Measurements from ENCODE around the gene LRRC4C.

DNA sequence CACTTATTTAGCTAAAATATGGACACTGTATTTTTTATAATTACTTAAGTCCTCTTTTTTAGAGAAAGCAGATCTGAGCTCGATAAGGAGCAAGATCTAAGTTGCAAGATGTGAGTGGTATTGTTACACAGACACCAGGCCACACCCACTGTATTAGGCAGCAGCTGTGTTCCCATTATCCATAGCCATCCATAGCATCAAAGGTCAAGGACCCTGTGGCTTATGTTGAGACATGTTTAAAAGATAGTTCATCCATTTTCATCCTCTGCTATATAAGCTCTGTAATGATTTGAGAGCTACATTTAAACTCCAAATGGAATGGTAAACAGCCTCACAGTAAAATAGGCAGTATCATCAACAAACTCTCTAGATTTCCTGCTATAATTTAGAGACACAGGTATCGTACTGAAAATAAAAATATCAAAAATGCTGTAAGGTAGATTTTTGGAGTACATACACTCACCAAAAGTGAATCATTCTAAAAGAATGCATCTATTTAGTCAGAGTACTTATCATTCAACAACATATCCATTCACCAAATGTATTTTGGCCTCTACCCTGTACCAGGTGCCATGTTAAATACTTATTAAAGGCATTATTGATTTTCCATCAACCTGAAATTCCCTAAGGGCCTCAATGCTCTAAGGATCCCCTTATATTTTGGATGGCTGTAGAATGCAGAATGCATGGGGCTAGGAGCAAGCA is 574.0 kb downstream of the LRRC4C start:
- TF ChIP-seq, protein P1, sequence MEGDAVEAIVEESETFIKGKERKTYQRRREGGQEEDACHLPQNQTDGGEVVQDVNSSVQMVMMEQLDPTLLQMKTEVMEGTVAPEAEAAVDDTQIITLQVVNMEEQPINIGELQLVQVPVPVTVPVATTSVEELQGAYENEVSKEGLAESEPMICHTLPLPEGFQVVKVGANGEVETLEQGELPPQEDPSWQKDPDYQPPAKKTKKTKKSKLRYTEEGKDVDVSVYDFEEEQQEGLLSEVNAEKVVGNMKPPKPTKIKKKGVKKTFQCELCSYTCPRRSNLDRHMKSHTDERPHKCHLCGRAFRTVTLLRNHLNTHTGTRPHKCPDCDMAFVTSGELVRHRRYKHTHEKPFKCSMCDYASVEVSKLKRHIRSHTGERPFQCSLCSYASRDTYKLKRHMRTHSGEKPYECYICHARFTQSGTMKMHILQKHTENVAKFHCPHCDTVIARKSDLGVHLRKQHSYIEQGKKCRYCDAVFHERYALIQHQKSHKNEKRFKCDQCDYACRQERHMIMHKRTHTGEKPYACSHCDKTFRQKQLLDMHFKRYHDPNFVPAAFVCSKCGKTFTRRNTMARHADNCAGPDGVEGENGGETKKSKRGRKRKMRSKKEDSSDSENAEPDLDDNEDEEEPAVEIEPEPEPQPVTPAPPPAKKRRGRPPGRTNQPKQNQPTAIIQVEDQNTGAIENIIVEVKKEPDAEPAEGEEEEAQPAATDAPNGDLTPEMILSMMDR (IDR thresholded peaks at IDR 0.05): no peak
- TF ChIP-seq, protein P2, sequence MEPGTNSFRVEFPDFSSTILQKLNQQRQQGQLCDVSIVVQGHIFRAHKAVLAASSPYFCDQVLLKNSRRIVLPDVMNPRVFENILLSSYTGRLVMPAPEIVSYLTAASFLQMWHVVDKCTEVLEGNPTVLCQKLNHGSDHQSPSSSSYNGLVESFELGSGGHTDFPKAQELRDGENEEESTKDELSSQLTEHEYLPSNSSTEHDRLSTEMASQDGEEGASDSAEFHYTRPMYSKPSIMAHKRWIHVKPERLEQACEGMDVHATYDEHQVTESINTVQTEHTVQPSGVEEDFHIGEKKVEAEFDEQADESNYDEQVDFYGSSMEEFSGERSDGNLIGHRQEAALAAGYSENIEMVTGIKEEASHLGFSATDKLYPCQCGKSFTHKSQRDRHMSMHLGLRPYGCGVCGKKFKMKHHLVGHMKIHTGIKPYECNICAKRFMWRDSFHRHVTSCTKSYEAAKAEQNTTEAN (CRISPR knock-in tag; IDR thresholded peaks at IDR 0.05): no peak
- no peak for TF ChIP-seq GABPB1 (CRISPR knock-in tag; IDR thresholded peaks at IDR 0.05)
- no peak for TF ChIP-seq PRRX2 (CRISPR knock-in tag; IDR thresholded peaks at IDR 0.05)
- TF ChIP-seq, protein P3, sequence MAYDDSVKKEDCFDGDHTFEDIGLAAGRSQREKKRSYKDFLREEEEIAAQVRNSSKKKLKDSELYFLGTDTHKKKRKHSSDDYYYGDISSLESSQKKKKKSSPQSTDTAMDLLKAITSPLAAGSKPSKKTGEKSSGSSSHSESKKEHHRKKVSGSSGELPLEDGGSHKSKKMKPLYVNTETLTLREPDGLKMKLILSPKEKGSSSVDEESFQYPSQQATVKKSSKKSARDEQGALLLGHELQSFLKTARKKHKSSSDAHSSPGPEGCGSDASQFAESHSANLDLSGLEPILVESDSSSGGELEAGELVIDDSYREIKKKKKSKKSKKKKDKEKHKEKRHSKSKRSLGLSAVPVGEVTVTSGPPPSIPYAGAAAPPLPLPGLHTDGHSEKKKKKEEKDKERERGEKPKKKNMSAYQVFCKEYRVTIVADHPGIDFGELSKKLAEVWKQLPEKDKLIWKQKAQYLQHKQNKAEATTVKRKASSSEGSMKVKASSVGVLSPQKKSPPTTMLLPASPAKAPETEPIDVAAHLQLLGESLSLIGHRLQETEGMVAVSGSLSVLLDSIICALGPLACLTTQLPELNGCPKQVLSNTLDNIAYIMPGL (CRISPR knock-in tag; IDR thresholded peaks at IDR 0.05): no peak
- TF ChIP-seq NR1H2 (CRISPR knock-in tag; IDR thresholded peaks at IDR 0.05): no peak
- TF ChIP-seq ZNF317 (CRISPR knock-in tag; IDR thresholded peaks at IDR 0.05; ENCODE audit: borderline replicate concordance, low read depth): no peak
- TF ChIP-seq, protein P4, sequence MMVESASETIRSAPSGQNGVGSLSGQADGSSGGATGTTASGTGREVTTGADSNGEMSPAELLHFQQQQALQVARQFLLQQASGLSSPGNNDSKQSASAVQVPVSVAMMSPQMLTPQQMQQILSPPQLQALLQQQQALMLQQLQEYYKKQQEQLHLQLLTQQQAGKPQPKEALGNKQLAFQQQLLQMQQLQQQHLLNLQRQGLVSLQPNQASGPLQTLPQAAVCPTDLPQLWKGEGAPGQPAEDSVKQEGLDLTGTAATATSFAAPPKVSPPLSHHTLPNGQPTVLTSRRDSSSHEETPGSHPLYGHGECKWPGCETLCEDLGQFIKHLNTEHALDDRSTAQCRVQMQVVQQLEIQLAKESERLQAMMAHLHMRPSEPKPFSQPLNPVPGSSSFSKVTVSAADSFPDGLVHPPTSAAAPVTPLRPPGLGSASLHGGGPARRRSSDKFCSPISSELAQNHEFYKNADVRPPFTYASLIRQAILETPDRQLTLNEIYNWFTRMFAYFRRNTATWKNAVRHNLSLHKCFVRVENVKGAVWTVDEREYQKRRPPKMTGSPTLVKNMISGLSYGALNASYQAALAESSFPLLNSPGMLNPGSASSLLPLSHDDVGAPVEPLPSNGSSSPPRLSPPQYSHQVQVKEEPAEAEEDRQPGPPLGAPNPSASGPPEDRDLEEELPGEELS (CRISPR knock-in tag; IDR thresholded peaks at IDR 0.05): no peak
- TF ChIP-seq, protein P5, sequence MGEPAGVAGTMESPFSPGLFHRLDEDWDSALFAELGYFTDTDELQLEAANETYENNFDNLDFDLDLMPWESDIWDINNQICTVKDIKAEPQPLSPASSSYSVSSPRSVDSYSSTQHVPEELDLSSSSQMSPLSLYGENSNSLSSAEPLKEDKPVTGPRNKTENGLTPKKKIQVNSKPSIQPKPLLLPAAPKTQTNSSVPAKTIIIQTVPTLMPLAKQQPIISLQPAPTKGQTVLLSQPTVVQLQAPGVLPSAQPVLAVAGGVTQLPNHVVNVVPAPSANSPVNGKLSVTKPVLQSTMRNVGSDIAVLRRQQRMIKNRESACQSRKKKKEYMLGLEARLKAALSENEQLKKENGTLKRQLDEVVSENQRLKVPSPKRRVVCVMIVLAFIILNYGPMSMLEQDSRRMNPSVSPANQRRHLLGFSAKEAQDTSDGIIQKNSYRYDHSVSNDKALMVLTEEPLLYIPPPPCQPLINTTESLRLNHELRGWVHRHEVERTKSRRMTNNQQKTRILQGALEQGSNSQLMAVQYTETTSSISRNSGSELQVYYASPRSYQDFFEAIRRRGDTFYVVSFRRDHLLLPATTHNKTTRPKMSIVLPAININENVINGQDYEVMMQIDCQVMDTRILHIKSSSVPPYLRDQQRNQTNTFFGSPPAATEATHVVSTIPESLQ (CRISPR knock-in tag; IDR thresholded peaks at IDR 0.05): no peak
- TF ChIP-seq ZNF121 (CRISPR knock-in tag; IDR thresholded peaks at IDR 0.05): no peak
- no peak for TF ChIP-seq RELA (CRISPR knock-in tag; IDR thresholded peaks at IDR 0.05; ENCODE audit: borderline replicate concordance)
- TF ChIP-seq CREM (CRISPR knock-in tag; IDR thresholded peaks at IDR 0.05): no peak
- TF ChIP-seq, protein P6, sequence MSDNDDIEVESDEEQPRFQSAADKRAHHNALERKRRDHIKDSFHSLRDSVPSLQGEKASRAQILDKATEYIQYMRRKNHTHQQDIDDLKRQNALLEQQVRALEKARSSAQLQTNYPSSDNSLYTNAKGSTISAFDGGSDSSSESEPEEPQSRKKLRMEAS (CRISPR knock-in tag; IDR thresholded peaks at IDR 0.05): no peak
